Skeletal muscle tissue (tissue), 4 donors: Measurements from ENCODE around the gene ZFP1. TPM values are rescaled to one million over a fixed set of nuclear protein-coding genes. Genes with fewer than 3 reads are reported as not detected.

Experiments
- H3K27ac ChIP-seq: one replicate; pipeline ENCODE4 v1.7.0; 2013; ENCODE audit warnings: mild to moderate bottlenecking, low read depth, low read length, inconsistent platforms
- H3K27me3 ChIP-seq, 3 donors: one replicate each; pipeline ENCODE4 v1.7.0; 2013; ENCODE audit warnings: low read length in 3 of 3; ENCODE audit not compliant: control insufficient read depth in 3 of 3, insufficient read depth in 3 of 3
- H3K36me3 ChIP-seq, 3 donors: one replicate each; pipeline ENCODE4 v1.7.0; 2013; ENCODE audit warnings: low read length in 3 of 3; ENCODE audit not compliant: control insufficient read depth in 3 of 3, insufficient read depth in 3 of 3
- H3K4me1 ChIP-seq, 3 donors: one replicate each; pipeline ENCODE4 v1.7.0; 2013; ENCODE audit warnings: low read length in 3 of 3, mild to moderate bottlenecking in 3 of 3; ENCODE audit not compliant: control insufficient read depth in 3 of 3, insufficient read depth in 3 of 3
- H3K4me3 ChIP-seq, 3 donors: one replicate each; pipeline ENCODE4 v1.7.0; 2013; ENCODE audit warnings: low read length in 3 of 3
- H3K9ac ChIP-seq, 3 donors: one replicate each; pipeline ENCODE4 v1.7.0; 2013; ENCODE audit warnings: low read length in 3 of 3, mild to moderate bottlenecking in 3 of 3, moderate library complexity in 2 of 3, low read depth in 1 of 3
- H3K9me3 ChIP-seq, 3 donors: one replicate each; pipeline ENCODE4 v1.7.0; 2013; ENCODE audit warnings: low read length in 3 of 3; ENCODE audit not compliant: control insufficient read depth in 3 of 3
- total RNA-seq: library from RNA; depleted of rRNA; stranded (reverse); fragments of >200 nt; gene quantifications from one replicate; pipeline ENCODE4 v1.2.3, GENCODE V29; 2014
- donor health status: Osteomylitis.

The ZFP1 gene
- 12.5 TPM for total RNA-seq

DNA sequence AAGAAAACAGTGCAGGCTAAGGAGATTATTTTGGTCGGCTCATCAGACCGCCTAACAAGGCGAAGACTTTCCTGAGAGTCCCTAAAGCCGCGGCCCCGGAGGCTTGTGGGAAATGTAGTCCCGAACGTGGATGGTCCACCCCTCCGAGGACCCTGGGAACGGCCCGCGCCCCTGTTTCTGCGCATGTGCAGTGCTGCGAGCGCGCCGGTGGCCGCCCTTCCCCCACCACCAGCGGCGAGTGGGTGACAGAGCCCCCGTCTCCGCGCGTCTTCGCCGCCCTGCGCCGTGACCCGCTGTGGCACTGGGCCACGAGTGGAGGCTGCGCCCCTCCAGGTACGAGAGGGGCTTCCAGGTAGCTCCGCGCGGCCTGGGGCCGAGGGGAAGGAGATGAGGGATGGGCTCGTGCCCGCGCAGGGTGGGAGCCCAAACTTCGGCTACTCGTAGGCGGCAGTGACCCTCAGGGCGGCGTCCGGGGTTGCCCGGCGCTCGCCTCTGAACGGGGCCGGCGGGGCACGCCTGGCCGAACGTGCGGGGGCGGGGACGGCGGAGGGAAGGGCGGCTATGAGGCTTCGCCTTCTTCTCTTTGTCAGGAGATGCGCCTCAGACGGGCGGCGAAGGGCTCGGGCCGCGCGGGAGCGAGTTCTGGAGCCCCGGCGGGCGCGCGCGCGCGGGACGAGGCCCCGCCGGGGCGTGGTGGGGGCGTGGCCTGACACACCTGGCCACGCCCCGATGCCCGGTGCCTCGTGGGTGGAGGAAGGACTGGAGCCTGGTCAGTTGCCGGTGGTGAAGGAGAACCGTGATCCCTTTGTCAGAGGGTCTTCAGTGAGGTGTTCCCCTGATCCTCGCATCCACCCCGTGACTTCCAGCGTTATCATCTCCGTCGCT lies at the start of gene ZFP1:
ZFP1 (plus strand) TSS at position 214 of the 885 bp plus-strand sequence. CDS start 4,428 bp downstream, outside the sequence.
- Histone ChIP-seq H3K4me3 (peak within 1 kb of the TSS; percentile 84 to 99 (median 98)), H3K9me3 (no peaks in the 10 kb centered on the region), H3K27ac (peak within 1 kb of the TSS; percentile 93), H3K27me3 (no peaks in the 10 kb centered on the region), H3K36me3 (peaks cover 0 to 11% (median 10%) of the 10 kb centered on the region in 3 donors), H3K9ac (peak within 1 kb of the TSS; percentile 89 to 97 (median 90)), H3K4me1 (peaks cover 0 to 4% (median 3%) of the 10 kb centered on the region in 3 donors)

DNA sequence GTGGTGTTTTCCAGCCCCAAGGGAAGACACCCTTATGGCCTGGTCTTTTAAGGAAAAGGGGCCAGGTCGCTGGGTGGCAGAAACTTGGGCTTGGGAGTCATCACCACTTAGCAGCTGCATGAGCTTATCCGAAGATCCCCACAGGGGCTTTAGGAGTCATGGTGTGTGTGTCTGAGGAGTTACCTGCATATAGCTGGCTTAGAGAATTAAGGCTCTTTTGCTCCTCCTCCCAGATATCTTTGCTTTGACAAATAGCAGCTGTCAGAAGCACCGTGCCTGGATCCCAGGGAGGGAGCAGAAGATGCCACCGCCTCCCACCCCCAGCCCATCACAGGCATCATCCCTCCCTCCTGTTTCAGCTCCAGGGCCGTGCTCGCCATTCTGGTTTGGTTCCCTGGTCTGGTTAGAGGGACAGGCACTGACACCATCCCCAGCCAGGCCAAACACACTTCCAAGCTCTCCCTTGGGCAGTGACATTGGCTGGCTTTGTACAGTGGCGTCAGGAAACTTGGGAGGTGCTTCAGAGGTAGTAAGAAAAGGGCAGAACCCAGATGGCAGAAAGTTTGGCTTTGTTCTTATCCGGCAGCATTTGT lies 49.2 kb upstream of the ZFP1 start:
- H3K4me1 ChIP-seq, result peaks cover 35 to 50% (median 38%) of the 10 kb centered on the region in 3 donors
- no peaks in the 10 kb centered on the region for H3K9me3 ChIP-seq
- H3K4me3 ChIP-seq, result no peak overlapping the region
- H3K27ac ChIP-seq, result peak overlapping the region; percentile 45
- H3K27me3 ChIP-seq, result no peaks in the 10 kb centered on the region
- H3K9ac ChIP-seq, result peak overlapping the region in 2 of 3 donors; percentile 40 to 77
- peaks cover 1 to 14% (median 8%) of the 10 kb centered on the region in 3 donors for H3K36me3 ChIP-seq

DNA sequence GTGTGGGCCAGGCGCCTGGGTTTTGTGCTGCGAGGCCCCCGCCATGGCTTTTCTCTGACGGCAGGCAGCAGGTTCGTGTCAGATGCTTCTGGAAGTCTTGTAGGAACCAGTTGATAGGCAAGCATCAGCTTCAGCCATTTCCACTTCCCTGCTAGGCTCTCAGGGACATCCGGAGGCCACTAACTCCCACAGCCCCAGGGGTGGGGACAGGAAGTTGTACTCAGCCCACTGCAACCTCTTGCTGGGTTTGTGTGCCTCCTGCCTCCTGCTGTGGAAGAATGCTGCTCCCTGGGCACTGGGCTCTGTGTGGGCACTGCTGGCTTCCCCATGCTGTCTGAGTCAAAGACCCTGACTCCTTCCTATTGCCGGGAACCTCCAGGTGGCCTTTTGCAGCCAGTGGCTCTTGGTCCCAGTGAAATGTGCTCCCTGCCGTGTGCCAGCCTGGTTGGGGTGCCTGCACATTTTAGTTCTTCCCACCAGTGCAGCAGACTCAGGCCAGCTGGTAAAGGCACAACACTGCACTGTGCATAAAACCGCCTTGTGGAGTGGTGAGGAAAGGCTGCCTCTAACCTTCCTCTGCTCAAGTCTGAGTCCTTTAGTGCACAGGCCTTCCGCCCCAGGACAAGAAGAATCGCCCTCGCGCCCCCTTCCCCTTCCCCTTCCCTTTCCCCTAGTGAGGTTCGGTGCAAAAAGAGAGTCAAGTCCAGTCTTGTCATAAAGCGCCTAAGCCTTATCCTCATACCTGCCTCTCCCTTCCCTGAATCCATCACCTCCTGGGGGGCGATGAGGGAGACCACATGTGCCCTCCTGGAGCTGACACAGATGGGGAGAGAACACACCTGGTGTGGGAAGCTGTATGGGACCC lies 48.4 kb upstream of the ZFP1 start:
- Histone ChIP-seq H3K4me1 (peaks cover 43 to 58% (median 46%) of the 10 kb centered on the region in 3 donors), H3K27ac (peak overlapping the region; percentile 45), H3K9me3 (no peaks in the 10 kb centered on the region), H3K27me3 (no peaks in the 10 kb centered on the region), H3K4me3 (peak overlapping the region in 1 of 3 donors; percentile 29), H3K9ac (peak overlapping the region in 1 of 3 donors; percentile 60), H3K36me3 (peaks cover 7 to 9% (median 9%) of the 10 kb centered on the region in 3 donors)

DNA sequence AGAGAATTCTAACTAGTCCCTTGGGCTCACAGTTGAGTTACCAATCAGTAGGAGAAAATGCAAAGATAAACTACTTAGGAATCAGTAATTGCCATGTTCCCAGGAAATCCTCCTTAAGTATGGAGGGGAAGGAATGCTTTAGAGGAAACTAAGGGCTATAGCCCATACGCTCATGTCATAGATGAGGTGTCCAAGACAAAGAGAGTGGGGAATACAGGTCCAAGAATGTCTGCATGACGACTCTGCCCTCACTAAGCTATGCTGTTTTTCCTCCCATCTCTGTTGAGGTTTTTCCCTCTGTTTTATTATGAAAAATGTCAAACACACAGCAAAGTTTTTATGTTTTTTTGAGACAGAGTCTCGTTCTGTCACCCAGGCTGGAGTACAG lies 47.7 kb upstream of the ZFP1 start:
- H3K4me3 ChIP-seq, result no peak overlapping the region
- H3K4me1 ChIP-seq, result peaks cover 49 to 61% (median 52%) of the 10 kb centered on the region in 3 donors

DNA sequence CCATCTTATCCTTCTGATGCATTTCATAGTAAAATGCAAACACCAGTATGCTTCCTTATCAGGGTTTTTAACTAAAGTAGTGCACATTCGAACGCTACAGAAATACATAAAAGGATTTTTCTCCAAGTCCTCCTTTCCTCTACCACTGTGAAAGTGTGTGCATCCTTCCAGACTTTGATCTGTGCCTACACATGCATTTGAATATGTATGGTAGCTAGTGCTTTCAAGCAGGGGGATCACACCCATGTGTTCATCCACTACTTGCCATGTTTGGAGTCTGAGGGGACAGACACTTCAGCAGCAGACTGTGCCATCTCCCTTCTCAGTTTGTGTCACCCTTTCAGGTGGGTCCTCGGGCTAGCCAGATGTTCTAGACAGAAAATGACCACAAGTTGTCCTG lies 46.7 kb upstream of the ZFP1 start:
- Histone ChIP-seq H3K27me3 (no peaks in the 10 kb centered on the region), H3K9ac (no peak overlapping the region), H3K4me1 (peaks cover 59 to 66% (median 62%) of the 10 kb centered on the region in 3 donors)

More for the DNA sequence above, 47.7 kb upstream of the ZFP1 start:
- Histone ChIP-seq H3K27me3 (no peaks in the 10 kb centered on the region), H3K36me3 (peaks cover 4 to 11% (median 7%) of the 10 kb centered on the region in 3 donors), H3K9me3 (no peaks in the 10 kb centered on the region), H3K9ac (no peak overlapping the region), H3K27ac (no peak overlapping the region)

DNA sequence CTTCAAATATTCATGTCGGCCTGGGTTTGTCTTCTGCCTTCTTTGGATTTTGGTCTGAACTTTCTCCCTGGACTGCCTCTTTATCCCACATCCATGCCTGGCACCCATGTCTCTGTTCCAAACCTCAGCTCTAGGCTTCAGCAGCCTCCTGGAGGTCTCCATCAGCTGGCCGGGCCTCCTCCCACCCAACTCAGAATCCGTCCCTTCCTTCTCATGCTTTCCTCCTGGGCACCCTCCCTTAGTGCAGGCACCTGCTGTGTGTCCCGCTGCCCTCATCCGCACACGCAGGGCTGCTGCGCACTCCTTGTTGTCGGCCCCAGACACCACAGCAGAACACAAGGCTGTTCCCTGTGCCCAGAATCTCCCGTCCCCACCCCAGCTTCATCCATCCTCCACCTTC lies 45.7 kb upstream of the ZFP1 start:
- Histone ChIP-seq H3K27ac (no peak overlapping the region), H3K4me1 (peaks cover 62 to 66% (median 64%) of the 10 kb centered on the region in 3 donors)

More for the DNA sequence above, 46.7 kb upstream of the ZFP1 start:
- Histone ChIP-seq H3K27ac (no peak overlapping the region), H3K9me3 (no peaks in the 10 kb centered on the region), H3K36me3 (peaks cover 4 to 14% (median 5%) of the 10 kb centered on the region in 3 donors), H3K4me3 (no peak overlapping the region)

DNA sequence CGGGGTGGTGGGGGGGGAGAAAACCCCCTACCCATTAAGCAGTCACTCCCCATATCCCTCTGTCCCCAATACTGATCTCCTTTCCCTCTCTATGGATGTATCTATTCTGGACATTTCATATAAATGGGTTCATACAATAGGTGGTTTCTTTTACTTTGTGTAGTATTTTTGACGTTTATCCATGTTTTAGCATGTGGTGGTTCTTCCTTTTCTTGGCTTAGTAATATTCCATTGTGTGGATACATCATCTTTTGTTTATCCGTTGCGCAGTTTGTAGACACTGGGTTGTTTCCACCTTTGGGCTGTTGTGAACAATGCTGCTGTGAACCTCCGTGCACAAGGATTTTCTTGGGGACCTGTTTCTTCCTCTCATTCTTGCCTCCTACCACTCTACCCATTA lies 44.3 kb upstream of the ZFP1 start:
- Histone ChIP-seq H3K4me3 (no peak overlapping the region), H3K36me3 (peaks cover 7 to 17% (median 7%) of the 10 kb centered on the region in 3 donors), H3K9me3 (no peaks in the 10 kb centered on the region), H3K4me1 (peaks cover 59 to 62% (median 61%) of the 10 kb centered on the region in 3 donors), H3K27ac (no peak overlapping the region), H3K9ac (no peak overlapping the region), H3K27me3 (no peaks in the 10 kb centered on the region)

More for the DNA sequence above, 45.7 kb upstream of the ZFP1 start:
- Histone ChIP-seq H3K27me3 (no peaks in the 10 kb centered on the region), H3K9ac (no peak overlapping the region), H3K36me3 (peaks cover 7 to 17% (median 7%) of the 10 kb centered on the region in 3 donors), H3K9me3 (no peaks in the 10 kb centered on the region), H3K4me3 (no peak overlapping the region)

DNA sequence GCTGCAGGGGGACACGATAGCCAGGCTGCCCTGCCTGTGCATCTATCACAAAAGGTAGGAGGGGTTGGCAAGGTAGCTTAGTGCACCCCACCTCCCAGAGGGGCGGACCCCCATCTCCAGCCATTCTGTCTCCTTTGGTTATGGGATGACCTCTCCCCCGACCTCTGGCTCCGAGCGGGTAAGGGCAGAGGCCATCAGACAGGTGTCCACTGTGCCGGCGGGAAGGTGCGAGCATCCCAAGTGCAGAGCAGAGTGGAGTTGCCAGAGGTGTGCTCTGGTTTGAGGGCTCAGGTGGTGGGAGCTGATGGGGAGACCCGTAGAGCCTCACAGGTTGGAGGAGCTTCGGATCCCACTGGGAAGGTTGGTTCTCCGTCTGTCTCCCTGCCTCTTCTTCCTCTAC lies 43.5 kb upstream of the ZFP1 start:
- H3K4me3 ChIP-seq, result peak overlapping the region in 1 of 3 donors; percentile 54
- H3K27me3 ChIP-seq, result no peaks in the 10 kb centered on the region
- peak overlapping the region; percentile 96 for H3K27ac ChIP-seq
- H3K9me3 ChIP-seq, result no peaks in the 10 kb centered on the region
- H3K9ac ChIP-seq, result peak overlapping the region; percentile 24 to 74 (median 74)
- H3K36me3 ChIP-seq, result peaks cover 7 to 17% (median 7%) of the 10 kb centered on the region in 3 donors
- H3K4me1 ChIP-seq, result peaks cover 59 to 60% (median 60%) of the 10 kb centered on the region in 3 donors

DNA sequence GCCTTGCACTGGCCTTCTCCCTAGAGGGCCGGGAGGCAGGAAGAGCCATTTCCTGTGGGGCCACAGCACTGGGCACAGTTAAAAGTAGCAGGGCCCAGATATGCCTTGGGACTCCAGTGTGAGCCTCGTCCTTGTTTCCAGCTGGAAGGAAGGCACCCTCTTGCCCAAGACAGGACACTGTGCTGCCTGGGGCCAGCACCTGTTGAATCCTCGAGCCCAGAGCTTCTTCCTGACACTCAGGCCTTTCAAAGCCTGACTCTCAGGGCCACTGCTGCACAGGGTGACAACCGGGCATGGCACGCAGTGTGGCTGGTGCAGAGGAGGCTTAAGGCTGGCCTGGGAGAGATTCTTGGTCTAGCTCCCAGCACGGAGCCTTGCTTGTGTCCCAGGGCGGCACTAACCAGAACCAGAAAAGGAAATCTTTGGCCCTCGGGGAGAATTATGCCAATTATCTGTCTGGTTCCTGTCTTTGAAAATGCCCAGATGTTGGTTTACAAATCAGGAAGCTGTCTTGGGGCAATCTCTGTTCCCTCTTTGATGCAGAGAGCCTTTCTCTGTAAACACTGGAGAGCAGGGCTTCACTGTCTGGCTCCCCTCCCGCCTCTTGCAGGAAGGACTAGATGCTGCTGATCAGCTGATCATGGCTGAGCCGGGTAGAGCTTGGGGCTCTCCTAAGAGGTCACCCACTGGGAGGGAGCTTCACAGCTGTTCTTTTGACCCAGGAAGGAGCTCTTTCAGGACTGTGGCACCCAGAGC lies 42.8 kb upstream of the ZFP1 start:
- Histone ChIP-seq H3K4me1 (peaks cover 59 to 60% (median 60%) of the 10 kb centered on the region in 3 donors), H3K27me3 (no peaks in the 10 kb centered on the region), H3K27ac (peak overlapping the region; percentile 96), H3K4me3 (peak overlapping the region in 2 of 3 donors; percentile 20 to 54), H3K36me3 (peaks cover 7 to 17% (median 7%) of the 10 kb centered on the region in 3 donors), H3K9me3 (no peaks in the 10 kb centered on the region), H3K9ac (peak overlapping the region; percentile 3 to 74 (median 74))
